Neural progenitor cell (in vitro differentiated cells): Measurements from ENCODE around the gene ITPK1. TPM values are rescaled to one million over a fixed set of nuclear protein-coding genes. Genes with fewer than 3 reads are reported as not detected.
A peak's percentile ranks its signal among the peaks of the same experiment; 100 is the strongest.
"Not testable (repeated sequence)": the region's sequence is repeated elsewhere in the genome, so short reads cannot be mapped to it uniquely, and the experiment has no call there.

Experiments
- DNase-seq: peaks from one replicate; pipeline ENCODE4 v3.0.0-alpha.2; 2016; ENCODE audit warnings: low spot score
- H2AFZ ChIP-seq: fragments of 200-600 bp; sonication (generic); replicated peaks from 2 replicates; pipeline ENCODE4 v1.6.1; 2016; ENCODE audit warnings: antibody characterized with exemption
- H3F3A ChIP-seq: fragments of 200-600 bp; sonication (generic); 2 replicates; pipeline ENCODE4 v1.6.1; 2016; ENCODE audit warnings: antibody characterized with exemption, low read depth
- H3K27ac ChIP-seq: fragments of 200-600 bp; sonication (generic); 2 replicates; pipeline ENCODE4 v1.5.1; 2016; ENCODE audit warnings: mild to moderate bottlenecking
- H3K27me3 ChIP-seq: fragments of 200-600 bp; sonication (generic); 2 replicates; pipeline ENCODE4 v1.6.1; 2016; ENCODE audit warnings: mild to moderate bottlenecking, moderate library complexity
- H3K36me3 ChIP-seq: fragments of 200-600 bp; sonication (generic); 2 replicates; pipeline ENCODE4 v1.5.1; 2016
- H3K4me1 ChIP-seq: fragments of 200-600 bp; sonication (generic); 2 replicates; pipeline ENCODE4 v1.6.1; 2016; ENCODE audit warnings: mixed run types
- H3K4me2 ChIP-seq: fragments of 200-600 bp; sonication (generic); 2 replicates; pipeline ENCODE4 v1.6.1; 2016
- H3K4me3 ChIP-seq: fragments of 200-600 bp; sonication (generic); 2 replicates; pipeline ENCODE4 v1.5.1; 2016
- H3K79me2 ChIP-seq: fragments of 200-600 bp; sonication (generic); 2 replicates; pipeline ENCODE4 v1.6.1; 2016; ENCODE audit warnings: low read depth
- H3K9ac ChIP-seq: fragments of 200-600 bp; sonication (generic); 2 replicates; pipeline ENCODE4 v1.6.1; 2016
- H3K9me3 ChIP-seq: fragments of 200-600 bp; sonication (generic); 2 replicates; pipeline ENCODE4 v1.5.1; 2016; ENCODE audit warnings: low read depth
- H4K20me1 ChIP-seq: fragments of 200-600 bp; sonication (generic); 2 replicates; pipeline ENCODE4 v1.6.1; 2016; ENCODE audit warnings: low read depth
- H3K27ac Mint-ChIP-seq: 3 replicates; pipeline ENCODE4 v1.8.0; 2021; ENCODE audit warnings: mixed read lengths
- H3K27me3 Mint-ChIP-seq: 2 replicates; pipeline ENCODE4 v1.8.0; 2022; ENCODE audit warnings: low read depth, mild to moderate bottlenecking, inconsistent platforms, moderate library complexity, mixed read lengths; ENCODE audit not compliant: insufficient read depth
- H3K36me3 Mint-ChIP-seq: 3 replicates; pipeline ENCODE4 v1.8.0; 2021; ENCODE audit warnings: mixed read lengths
- H3K4me1 Mint-ChIP-seq: 3 replicates; pipeline ENCODE4 v1.8.0; 2021; ENCODE audit warnings: mixed read lengths
- H3K4me3 Mint-ChIP-seq: 3 replicates; pipeline ENCODE4 v1.8.0; 2021; ENCODE audit warnings: mild to moderate bottlenecking, moderate library complexity, mixed read lengths
- H3K9me3 Mint-ChIP-seq: 3 replicates; pipeline ENCODE4 v1.8.0; 2020; ENCODE audit warnings: mixed read lengths
- CTCF ChIP-seq: fragments of 200-600 bp; sonication (generic); IDR thresholded peaks from 2 replicates; pipeline ENCODE4 v1.5.1; 2017; ENCODE audit warnings: antibody characterized with exemption, mild to moderate bottlenecking
- EZH2 ChIP-seq: fragments of 200-600 bp; sonication (generic); IDR thresholded peaks from 2 replicates; pipeline ENCODE4 v1.6.1; 2017; ENCODE audit warnings: antibody characterized with exemption, mild to moderate bottlenecking, moderate library complexity
- EZH2phosphoT487 ChIP-seq: fragments of 200-600 bp; sonication (generic); IDR thresholded peaks from 2 replicates; pipeline ENCODE4 v1.6.1; 2017; ENCODE audit warnings: antibody characterized with exemption
- total RNA-seq: library from RNA; depleted of rRNA; stranded (reverse); fragments of >200 nt; gene quantifications from 2 replicates; pipeline ENCODE4 v1.2.3, GENCODE V29; 2015; ENCODE audit warnings: low replicate concordance

Gene ITPK1
- total RNA-seq, 1 donor from 2014 or later, result 25.8 TPM

GRCh38 chr14:93112891-93113677 is 2.6 kb downstream of the ITPK1 start:
- Histone ChIP-seq H3F3A (peaks cover 28% of the 10 kb centered on the region), H3K79me2 (peaks cover 60% of the 10 kb centered on the region), H3K27ac (no peak overlapping the region), H3K9me3 (no peaks in the 10 kb centered on the region), H3K27me3 (peaks cover 17% of the 10 kb centered on the region), H2AFZ (peak overlapping the region; percentile 30), H3K4me3 (peak overlapping the region; percentile 100), H3K4me2 (peak overlapping the region; percentile 99), H3K4me1 (peaks cover 31% of the 10 kb centered on the region), H3K9ac (no peak overlapping the region), H3K36me3 (no peaks in the 10 kb centered on the region), H4K20me1 (peaks cover 39% of the 10 kb centered on the region)
- DNase-seq, result peak; percentile 93
- peaks cover 3% of the 10 kb centered on the region for H3K27me3 Mint-ChIP-seq
- peak overlapping the region; percentile 85 for H3K4me3 Mint-ChIP-seq
- peaks cover 40% of the 10 kb centered on the region for H3K4me1 Mint-ChIP-seq
- TF ChIP-seq EZH2phosphoT487, result no peak
- TF ChIP-seq CTCF, result peak; percentile 86
- no peak for TF ChIP-seq EZH2
- no peaks in the 10 kb centered on the region for H3K9me3 Mint-ChIP-seq
- H3K27ac Mint-ChIP-seq, result no peak overlapping the region
- no peaks in the 10 kb centered on the region for H3K36me3 Mint-ChIP-seq

DNA sequence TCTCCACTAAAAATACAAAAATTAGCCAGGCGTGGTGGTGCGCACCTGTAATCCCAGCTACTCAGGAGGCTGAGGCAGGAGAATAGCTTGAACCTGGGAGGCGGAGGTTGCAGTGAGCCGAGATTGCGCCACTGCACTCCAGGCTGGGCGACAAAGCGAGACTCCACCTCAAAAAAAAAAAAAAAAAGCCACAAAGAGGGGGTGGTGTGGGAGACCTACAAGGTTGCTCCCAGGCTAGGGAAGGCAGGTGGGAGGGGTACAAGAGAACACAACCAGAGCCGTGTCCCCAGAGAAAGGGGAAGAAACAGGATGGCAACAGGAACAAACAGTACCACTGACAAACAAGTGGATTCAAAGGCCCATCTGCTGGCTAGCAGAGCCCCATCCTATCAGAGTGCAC is 4.2 kb downstream of the ITPK1 start:
- H3K4me1 ChIP-seq, result peaks cover 31% of the 10 kb centered on the region
- H3K9ac ChIP-seq, H3K36me3 Mint-ChIP-seq: not testable (repeated sequence)

GRCh38 chr14:93110856-93111419 is 4.8 kb downstream of the ITPK1 start:
- no peak overlapping the region for H2AFZ ChIP-seq
- Mint-ChIP-seq H3K36me3 (no peaks in the 10 kb centered on the region), H3K9me3 (no peaks in the 10 kb centered on the region), H3K27me3 (peaks cover 6% of the 10 kb centered on the region), H3K4me3 (no peak overlapping the region), H3K27ac (no peak overlapping the region), H3K4me1 (peaks cover 34% of the 10 kb centered on the region)
- H3K27me3 ChIP-seq, result peaks cover 17% of the 10 kb centered on the region
- TF ChIP-seq EZH2phosphoT487 (no peak), EZH2 (no peak), CTCF (no peak)
- peaks cover 28% of the 10 kb centered on the region for H3K4me1 ChIP-seq
- no peak overlapping the region for H3K27ac ChIP-seq
- no peaks in the 10 kb centered on the region for H3K9me3 ChIP-seq
- peaks cover 20% of the 10 kb centered on the region for H3F3A ChIP-seq
- H3K4me2 ChIP-seq, result no peak overlapping the region
- H3K9ac ChIP-seq, result no peak overlapping the region
- peaks cover 54% of the 10 kb centered on the region for H4K20me1 ChIP-seq
- no peak for DNase-seq
- no peaks in the 10 kb centered on the region for H3K36me3 ChIP-seq
- peaks cover 82% of the 10 kb centered on the region for H3K79me2 ChIP-seq
- H3K4me3 ChIP-seq, result no peak overlapping the region

More for the DNA sequence above, 4.2 kb downstream of the ITPK1 start:
- peaks cover 26% of the 10 kb centered on the region for H3F3A ChIP-seq
- peaks cover 76% of the 10 kb centered on the region for H3K79me2 ChIP-seq
- peaks cover 36% of the 10 kb centered on the region for H3K4me1 Mint-ChIP-seq
- H3K27ac Mint-ChIP-seq, H3K4me3 ChIP-seq, H3K27ac ChIP-seq, H3K4me3 Mint-ChIP-seq, DNase-seq, H2AFZ ChIP-seq, H3K4me2 ChIP-seq, H3K9me3 ChIP-seq, H3K9me3 Mint-ChIP-seq, H3K27me3 Mint-ChIP-seq, H3K36me3 ChIP-seq: not testable (repeated sequence)
- H3K27me3 ChIP-seq, result peaks cover 17% of the 10 kb centered on the region
- H4K20me1 ChIP-seq, result peaks cover 51% of the 10 kb centered on the region
